ENCODE data around the gene SEC61B. TPM values are rescaled to one million over a fixed set of nuclear protein-coding genes. Genes with fewer than 3 reads are reported as not detected.
A peak's percentile ranks its signal among the peaks of the same experiment; 100 is the strongest.

SEC61B gene
- total RNA-seq, 1 donor from 2014 or later = 62.9 TPM

DNA sequence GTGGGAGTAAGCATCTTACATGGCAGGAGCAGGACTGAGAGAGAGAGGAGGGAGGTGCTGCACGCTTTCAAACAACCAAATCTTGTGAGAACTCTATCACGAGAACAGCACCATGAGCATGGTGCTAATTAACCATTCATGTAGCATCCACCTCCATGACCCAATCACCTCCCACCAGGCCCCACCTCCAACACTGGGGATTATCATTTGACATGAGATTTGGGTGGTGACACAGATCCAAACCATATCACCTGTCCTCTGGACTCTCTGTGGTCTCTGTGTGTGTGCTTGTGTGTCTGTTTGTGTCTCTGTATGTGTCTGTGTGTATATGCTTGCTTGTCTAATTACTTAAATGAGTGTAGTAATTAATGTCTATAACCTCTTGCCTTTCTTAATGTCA lies 31.1 kb downstream of the SEC61B start:
- Histone ChIP-seq H3K27me3 (ENCODE audit: control insufficient read depth, insufficient read depth, low read length) (no peaks in the 10 kb centered on the region), H3K36me3 (ENCODE audit: control insufficient read depth, insufficient read depth, low read length) (no peaks in the 10 kb centered on the region), H3K4me3 (ENCODE audit: low read depth, low read length) (no peak overlapping the region)
- no peak for FAIRE-seq
- no peak for DNase-seq (ENCODE audit: low read depth)
- TF ChIP-seq, protein P1, sequence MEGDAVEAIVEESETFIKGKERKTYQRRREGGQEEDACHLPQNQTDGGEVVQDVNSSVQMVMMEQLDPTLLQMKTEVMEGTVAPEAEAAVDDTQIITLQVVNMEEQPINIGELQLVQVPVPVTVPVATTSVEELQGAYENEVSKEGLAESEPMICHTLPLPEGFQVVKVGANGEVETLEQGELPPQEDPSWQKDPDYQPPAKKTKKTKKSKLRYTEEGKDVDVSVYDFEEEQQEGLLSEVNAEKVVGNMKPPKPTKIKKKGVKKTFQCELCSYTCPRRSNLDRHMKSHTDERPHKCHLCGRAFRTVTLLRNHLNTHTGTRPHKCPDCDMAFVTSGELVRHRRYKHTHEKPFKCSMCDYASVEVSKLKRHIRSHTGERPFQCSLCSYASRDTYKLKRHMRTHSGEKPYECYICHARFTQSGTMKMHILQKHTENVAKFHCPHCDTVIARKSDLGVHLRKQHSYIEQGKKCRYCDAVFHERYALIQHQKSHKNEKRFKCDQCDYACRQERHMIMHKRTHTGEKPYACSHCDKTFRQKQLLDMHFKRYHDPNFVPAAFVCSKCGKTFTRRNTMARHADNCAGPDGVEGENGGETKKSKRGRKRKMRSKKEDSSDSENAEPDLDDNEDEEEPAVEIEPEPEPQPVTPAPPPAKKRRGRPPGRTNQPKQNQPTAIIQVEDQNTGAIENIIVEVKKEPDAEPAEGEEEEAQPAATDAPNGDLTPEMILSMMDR (IDR thresholded peaks at IDR 0.05; ENCODE audit: insufficient read depth, low read length, severe bottlenecking) = no peak

DNA sequence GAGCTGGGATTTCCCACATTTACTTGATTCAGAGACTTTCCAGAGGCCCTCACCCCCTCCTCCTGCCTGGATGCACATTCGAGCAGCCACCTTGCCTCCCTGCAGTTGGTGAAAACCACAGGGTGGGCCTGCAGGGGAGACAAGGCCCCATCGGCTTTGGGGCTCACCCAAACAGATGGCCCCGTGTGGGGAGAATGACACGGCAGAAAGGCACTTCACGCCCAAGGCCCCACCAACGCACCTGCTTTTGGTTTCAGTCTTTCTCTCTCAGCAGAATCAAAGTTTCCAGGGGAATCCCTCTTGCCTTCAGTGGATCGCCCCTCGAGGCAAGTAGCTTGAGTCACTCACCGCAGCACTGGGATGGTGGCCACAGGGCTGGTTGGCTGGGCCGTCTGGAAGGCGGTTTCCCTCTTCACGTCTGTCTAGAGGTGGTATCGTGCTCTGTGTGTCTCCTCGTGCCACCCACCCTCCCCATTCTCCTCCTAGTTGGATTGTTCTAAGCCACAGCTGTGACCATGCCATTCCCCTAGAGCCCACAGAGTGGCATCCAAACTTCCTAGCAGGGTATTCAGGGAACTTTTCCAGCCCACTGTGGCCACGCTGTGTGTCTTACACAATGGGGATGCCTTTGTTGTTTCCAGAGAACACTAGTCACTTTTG lies 31.8 kb downstream of the SEC61B start:
- TF ChIP-seq, protein P1 (IDR thresholded peaks at IDR 0.05; ENCODE audit: insufficient read depth, low read length, severe bottlenecking) = no peak
- Histone ChIP-seq H3K27me3 (ENCODE audit: control insufficient read depth, insufficient read depth, low read length) (no peaks in the 10 kb centered on the region), H3K4me3 (ENCODE audit: low read depth, low read length) (no peak overlapping the region), H3K36me3 (ENCODE audit: control insufficient read depth, insufficient read depth, low read length) (no peaks in the 10 kb centered on the region)
- FAIRE-seq (no peak), DNase-seq (ENCODE audit: low read depth) (no peak)

DNA sequence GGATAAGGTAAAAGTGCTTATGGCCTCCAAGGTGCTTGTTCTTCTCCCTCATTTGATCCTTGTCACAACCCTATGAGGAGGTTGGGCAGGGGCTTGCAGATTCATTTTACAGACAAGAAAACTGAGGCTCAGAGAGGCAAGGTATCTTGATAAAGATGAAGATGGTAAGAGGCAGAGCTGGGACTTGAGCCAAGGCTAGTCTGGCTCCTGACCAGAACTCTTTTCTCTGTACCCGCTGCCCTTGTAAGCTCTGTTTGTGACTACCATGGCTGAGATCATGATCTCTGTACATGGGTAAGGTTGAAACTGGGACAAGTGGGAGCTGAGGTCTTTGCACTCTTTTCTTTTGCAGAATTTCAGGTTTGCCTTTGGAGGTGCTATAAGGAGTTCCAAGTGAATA lies 33.6 kb downstream of the SEC61B start:
- Histone ChIP-seq H3K4me3 (ENCODE audit: low read depth, low read length) (no peak overlapping the region), H3K27me3 (ENCODE audit: control insufficient read depth, insufficient read depth, low read length) (no peaks in the 10 kb centered on the region), H3K36me3 (ENCODE audit: control insufficient read depth, insufficient read depth, low read length) (no peaks in the 10 kb centered on the region)
- FAIRE-seq (no peak), DNase-seq (ENCODE audit: low read depth) (no peak)
- TF ChIP-seq, protein P1 (IDR thresholded peaks at IDR 0.05; ENCODE audit: insufficient read depth, low read length, severe bottlenecking) = no peak

DNA sequence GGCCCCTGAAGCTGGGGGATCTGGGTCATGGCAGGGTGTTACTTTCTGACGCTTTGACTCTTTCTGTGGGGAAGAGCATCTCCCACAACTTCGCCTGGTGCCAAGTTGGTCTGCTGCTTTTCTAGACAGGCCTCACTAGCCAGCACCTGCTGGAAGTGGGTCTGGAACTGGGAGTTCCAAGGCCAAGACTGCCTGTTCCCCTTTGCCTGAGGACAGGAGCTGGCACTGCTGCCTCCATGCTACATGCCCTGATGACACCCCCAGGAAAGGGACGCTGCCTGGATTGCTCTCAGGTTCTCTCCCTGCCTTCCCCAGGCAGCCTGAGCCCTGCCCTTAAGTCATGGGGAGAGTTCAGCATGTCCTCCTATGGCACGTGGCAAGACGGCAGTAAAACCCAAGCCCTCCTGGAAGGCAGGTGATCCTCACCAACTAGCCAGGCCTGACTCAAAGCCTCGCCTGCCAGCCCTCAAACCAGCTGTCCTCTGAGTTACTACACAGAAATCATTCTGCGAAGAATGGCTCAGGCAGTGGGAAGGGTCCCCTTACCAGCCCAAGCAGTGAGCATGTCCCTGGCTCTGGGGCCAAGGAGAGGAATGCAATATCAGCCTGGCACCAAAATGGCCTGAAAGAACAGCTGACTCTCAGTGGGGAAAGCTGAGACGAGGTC lies 35.8 kb downstream of the SEC61B start:
- no peak for FAIRE-seq
- TF ChIP-seq, protein P1 (IDR thresholded peaks at IDR 0.05; ENCODE audit: insufficient read depth, low read length, severe bottlenecking) = no peak
- Histone ChIP-seq H3K36me3 (ENCODE audit: control insufficient read depth, insufficient read depth, low read length) (no peaks in the 10 kb centered on the region), H3K27me3 (ENCODE audit: control insufficient read depth, insufficient read depth, low read length) (no peaks in the 10 kb centered on the region), H3K4me3 (ENCODE audit: low read depth, low read length) (no peak overlapping the region)
- DNase-seq (ENCODE audit: low read depth) = no peak

DNA sequence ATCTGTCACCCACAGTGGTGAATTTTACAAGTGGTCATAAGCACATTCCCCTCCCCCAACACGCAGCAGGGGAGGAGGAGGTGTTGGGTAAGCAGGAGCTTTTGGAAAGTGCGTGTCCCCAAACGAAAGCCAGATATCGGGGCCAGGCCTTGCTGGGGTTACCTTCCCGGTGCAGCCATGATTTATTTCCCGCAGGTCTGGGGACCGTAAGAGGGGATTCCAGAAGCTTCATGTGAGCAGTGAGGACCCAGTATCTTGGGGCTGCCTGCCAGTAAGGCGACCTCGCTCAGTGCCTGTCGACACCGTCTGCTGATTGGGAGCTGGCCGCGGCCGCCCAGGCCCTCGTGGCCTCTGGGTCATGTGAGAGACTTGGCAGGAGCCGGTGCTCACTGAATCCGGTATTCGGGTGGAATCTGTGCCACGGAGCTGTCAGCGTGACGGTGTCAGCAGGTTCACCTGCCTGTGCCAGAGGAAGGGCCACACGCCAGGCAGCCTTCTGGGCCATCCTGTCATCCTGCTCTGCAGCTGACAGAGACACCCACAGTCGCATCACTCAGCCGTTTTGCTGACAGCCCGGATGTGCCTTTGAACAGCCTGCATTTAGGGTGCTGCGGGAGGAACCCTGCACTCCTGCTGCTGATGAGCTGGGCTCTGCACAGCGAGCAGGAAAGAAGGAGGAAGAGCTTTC lies 37.3 kb downstream of the SEC61B start:
- DNase-seq (ENCODE audit: low read depth) (no peak), FAIRE-seq (no peak)
- TF ChIP-seq, protein P1 (IDR thresholded peaks at IDR 0.05; ENCODE audit: insufficient read depth, low read length, severe bottlenecking) = no peak
- H3K27me3 ChIP-seq (ENCODE audit: control insufficient read depth, insufficient read depth, low read length) = no peaks in the 10 kb centered on the region
- H3K36me3 ChIP-seq (ENCODE audit: control insufficient read depth, insufficient read depth, low read length) = no peaks in the 10 kb centered on the region
- peak overlapping the region; percentile 19 for H3K4me3 ChIP-seq (ENCODE audit: low read depth, low read length)

Measured in bronchial epithelial cell (primary cell).